ENCODE data around the gene FGD3.

- TF ChIP-seq, protein P1, sequence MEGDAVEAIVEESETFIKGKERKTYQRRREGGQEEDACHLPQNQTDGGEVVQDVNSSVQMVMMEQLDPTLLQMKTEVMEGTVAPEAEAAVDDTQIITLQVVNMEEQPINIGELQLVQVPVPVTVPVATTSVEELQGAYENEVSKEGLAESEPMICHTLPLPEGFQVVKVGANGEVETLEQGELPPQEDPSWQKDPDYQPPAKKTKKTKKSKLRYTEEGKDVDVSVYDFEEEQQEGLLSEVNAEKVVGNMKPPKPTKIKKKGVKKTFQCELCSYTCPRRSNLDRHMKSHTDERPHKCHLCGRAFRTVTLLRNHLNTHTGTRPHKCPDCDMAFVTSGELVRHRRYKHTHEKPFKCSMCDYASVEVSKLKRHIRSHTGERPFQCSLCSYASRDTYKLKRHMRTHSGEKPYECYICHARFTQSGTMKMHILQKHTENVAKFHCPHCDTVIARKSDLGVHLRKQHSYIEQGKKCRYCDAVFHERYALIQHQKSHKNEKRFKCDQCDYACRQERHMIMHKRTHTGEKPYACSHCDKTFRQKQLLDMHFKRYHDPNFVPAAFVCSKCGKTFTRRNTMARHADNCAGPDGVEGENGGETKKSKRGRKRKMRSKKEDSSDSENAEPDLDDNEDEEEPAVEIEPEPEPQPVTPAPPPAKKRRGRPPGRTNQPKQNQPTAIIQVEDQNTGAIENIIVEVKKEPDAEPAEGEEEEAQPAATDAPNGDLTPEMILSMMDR (IDR thresholded peaks at IDR 0.05; ENCODE audit: borderline replicate concordance, extremely low read depth, low read length, poor library complexity, severe bottlenecking), result no peak
- TF ChIP-seq EZH2 (IDR thresholded peaks at IDR 0.05; ENCODE audit: borderline replicate concordance, low read depth, low read length, severe bottlenecking), result no peak
Measured at GRCh38 chr9:93060746-93061259, 113.5 kb downstream of the FGD3 start.
